Measurements from ENCODE around the gene RAC2. TPM values are rescaled to one million over a fixed set of nuclear protein-coding genes. Genes with fewer than 3 reads are reported as not detected.

RAC2 gene
- total and polyA plus RNA-seq, 7 donors: 0.90 to 5.0 (median 2.3) TPM

DNA sequence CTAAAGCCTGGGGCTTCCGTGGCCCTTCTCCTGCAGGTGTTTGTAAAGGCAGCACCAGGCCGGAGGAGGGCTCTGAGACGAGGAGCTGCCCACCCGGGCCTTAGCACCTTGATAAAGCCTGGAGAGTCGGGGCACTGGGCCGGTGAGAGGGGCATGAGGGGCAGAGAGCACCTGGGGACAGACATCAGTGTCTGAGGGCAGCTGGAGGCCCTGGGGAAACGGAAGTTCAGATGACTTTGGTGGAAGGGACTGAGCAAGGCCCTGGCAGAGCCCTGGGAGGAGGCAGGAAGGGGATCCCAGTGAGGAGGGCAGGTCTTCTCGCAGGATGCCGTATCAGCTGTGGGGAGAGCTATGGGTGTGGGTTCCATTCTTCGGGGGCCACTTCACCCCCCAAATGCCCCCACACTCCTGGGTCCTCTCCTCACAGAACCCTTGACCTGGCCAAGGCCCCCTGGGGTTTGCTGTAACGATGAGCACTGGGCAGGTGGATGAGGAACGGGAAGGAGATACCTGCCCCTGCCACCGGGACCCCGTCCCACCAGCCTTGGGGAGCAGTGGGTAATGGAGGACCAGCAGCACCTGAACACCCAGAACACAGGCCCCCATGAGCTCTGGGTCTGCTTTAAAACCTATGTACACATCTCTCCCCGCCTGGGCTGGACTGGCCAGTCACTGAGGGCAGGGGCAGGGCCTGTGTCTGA is 63.4 kb downstream of the RAC2 start:
- TF ChIP-seq, protein P1, sequence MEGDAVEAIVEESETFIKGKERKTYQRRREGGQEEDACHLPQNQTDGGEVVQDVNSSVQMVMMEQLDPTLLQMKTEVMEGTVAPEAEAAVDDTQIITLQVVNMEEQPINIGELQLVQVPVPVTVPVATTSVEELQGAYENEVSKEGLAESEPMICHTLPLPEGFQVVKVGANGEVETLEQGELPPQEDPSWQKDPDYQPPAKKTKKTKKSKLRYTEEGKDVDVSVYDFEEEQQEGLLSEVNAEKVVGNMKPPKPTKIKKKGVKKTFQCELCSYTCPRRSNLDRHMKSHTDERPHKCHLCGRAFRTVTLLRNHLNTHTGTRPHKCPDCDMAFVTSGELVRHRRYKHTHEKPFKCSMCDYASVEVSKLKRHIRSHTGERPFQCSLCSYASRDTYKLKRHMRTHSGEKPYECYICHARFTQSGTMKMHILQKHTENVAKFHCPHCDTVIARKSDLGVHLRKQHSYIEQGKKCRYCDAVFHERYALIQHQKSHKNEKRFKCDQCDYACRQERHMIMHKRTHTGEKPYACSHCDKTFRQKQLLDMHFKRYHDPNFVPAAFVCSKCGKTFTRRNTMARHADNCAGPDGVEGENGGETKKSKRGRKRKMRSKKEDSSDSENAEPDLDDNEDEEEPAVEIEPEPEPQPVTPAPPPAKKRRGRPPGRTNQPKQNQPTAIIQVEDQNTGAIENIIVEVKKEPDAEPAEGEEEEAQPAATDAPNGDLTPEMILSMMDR (IDR thresholded peaks at IDR 0.05): no peak
- Histone ChIP-seq H3K4me3 (no peak overlapping the region), H3K9me3 (no peaks in the 10 kb centered on the region), H3K4me1 (peaks cover 27% of the 10 kb centered on the region), H3K36me3 (ENCODE audit: insufficient read depth in 1 of 2, low read depth in 1 of 2) (no peaks in the 10 kb centered on the region), H3K27ac (no peak overlapping the region), H3K27me3 (ENCODE audit: insufficient read depth in 3 of 3, low read length in 2 of 3) (peaks cover 0 to 2% (median 0%) of the 10 kb centered on the region in 3 donors)
- WGBS, 3 donors: 86 to 88% (median 87%) methylated on average over 14 to 15 of the region's 15 CpGs
- ATAC-seq: no peak
- DNase-seq: peak; percentile 8 to 30
- intact Hi-C loops (cut with DNase I): no loop called here

DNA sequence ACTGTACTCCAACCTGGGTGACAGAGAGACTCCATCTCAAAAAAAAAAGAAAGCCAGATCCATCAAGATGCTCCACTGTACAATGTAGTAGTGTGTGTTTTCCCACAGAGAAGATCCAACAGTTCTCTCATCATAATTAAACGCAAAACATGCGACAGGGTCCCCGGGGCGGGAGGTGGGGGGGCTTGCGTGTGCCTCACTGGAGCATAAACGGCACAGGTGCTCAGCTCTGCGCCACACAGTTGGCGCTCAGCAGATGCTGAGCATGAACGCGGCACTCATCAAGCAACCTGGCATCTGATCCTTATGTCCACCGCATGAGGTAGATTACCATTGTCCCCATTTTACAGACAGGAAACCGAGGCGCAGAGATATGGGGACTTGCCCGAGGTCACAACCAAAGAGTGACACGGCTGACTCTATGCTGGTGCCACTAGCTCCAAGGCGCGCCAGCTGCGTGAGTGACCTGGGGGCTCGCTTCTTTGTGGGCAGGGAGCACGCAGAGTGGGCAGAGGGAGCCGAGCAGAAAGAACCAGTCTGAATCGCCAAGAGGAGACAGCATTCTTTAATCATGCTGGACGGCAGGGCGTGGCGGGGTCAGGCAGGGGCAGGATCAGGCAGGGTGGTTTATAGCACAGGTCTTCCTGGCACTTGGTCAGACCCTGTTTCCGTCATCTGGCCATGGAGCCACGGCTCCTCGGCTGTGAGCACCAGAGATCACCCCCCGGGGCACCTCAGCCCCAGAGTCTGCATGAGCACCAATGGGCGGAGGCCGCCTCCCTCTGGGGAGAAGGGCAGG is 64.2 kb downstream of the RAC2 start:
- H3K9me3 ChIP-seq: no peaks in the 10 kb centered on the region
- peaks cover 27% of the 10 kb centered on the region for H3K4me1 ChIP-seq

DNA sequence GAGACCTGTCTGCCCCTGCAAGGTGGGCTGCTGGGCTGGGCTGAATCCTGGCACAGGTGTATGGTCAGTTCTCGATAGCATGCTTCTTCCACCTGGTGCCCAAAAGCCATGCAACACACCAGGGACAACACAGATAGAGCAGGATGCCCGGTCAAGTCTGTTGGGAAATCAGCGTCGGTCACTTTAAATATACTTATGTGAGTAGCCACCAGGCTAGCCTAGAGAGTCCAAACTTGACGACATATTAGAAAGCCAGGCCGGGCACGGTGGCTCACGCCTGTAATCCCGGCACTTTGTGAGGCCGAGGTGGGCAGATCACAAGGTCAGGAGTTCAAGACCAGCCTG is 65.0 kb downstream of the RAC2 start:
- intact Hi-C loops (cut with DNase I): no loop called here
- H3K9me3 ChIP-seq: no peaks in the 10 kb centered on the region
- H3K4me1 ChIP-seq: peaks cover 27% of the 10 kb centered on the region
- H3K27me3 ChIP-seq (ENCODE audit: insufficient read depth in 3 of 3, low read length in 2 of 3): peaks cover 0 to 11% (median 4%) of the 10 kb centered on the region in 3 donors
- DNase-seq (peak; percentile 14 to 52), ATAC-seq (peak; percentile 41 to 71 (median 50))
- H3K36me3 ChIP-seq (ENCODE audit: insufficient read depth in 1 of 2, low read depth in 1 of 2): no peaks in the 10 kb centered on the region
- WGBS, 3 donors: 35 to 57% (median 49%) methylated on average over 10 of the region's 10 CpGs
- TF ChIP-seq, protein P1 (IDR thresholded peaks at IDR 0.05): no peak
- H3K27ac ChIP-seq: peak overlapping the region; percentile 73
- H3K4me3 ChIP-seq: no peak overlapping the region

More for the DNA sequence above, 64.2 kb downstream of the RAC2 start:
- TF ChIP-seq, protein P1 (IDR thresholded peaks at IDR 0.05): no peak
- ATAC-seq: no peak
- WGBS, 3 donors: 81 to 85% (median 83%) methylated on average over 31 of the region's 31 CpGs
- H3K27ac ChIP-seq: peak overlapping the region; percentile 73
- H3K4me3 ChIP-seq: no peak overlapping the region
- intact Hi-C loops (cut with DNase I): no loop called here
- peak in 1 of 2 donors; percentile 57 for DNase-seq
- peaks cover 0 to 4% (median 4%) of the 10 kb centered on the region in 3 donors for H3K27me3 ChIP-seq (ENCODE audit: insufficient read depth in 3 of 3, low read length in 2 of 3)
- H3K36me3 ChIP-seq (ENCODE audit: insufficient read depth in 1 of 2, low read depth in 1 of 2): no peaks in the 10 kb centered on the region

DNA sequence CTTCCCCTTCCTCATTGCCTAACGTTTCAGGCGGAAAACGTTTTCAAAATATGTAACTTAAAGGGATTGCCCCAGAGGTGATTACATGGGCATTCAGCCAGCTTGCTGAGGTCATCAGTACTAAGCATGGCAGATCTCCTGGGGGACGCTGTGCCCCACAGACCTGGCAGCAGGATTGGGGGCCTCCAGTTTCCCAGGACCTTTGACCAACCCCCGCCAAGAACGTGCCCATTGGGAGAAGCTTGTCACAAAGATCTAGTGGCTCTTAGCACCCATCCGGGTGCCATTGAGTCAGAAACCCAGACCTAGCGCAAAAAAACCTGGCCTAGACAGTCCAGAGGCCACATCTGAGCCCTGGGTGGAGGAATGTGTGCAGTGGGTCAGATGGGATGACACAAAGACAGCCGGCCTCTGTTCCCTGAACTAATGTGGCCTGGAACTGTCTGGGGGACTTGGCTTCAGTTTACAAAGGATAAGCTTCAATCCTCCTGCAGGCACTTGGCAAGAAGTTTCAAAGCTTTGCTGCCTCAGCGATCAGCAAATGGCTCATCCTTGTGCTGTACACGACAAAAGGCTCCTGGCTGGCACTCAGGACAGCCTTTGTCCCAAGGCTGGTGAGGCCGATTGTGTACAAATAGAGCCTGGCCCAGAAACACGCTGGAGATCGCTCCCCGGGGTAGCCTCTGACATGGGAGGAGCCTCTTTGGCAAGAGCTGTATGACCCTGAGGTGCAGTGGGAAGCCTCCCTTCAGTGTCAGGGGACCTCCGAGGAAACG is 65.5 kb downstream of the RAC2 start:
- DNase-seq (peak; percentile 49 to 51), ATAC-seq (peak; percentile 66 to 76 (median 68))
- H3K4me3 ChIP-seq: no peak overlapping the region
- 16 to 32% (median 25%) methylated on average over 17 of the region's 17 CpGs for WGBS, 3 donors
- peaks cover 0 to 12% (median 7%) of the 10 kb centered on the region in 3 donors for H3K27me3 ChIP-seq (ENCODE audit: insufficient read depth in 3 of 3, low read length in 2 of 3)
- peaks cover 27% of the 10 kb centered on the region for H3K4me1 ChIP-seq
- no peaks in the 10 kb centered on the region for H3K9me3 ChIP-seq
- no peaks in the 10 kb centered on the region for H3K36me3 ChIP-seq (ENCODE audit: insufficient read depth in 1 of 2, low read depth in 1 of 2)
- intact Hi-C loops (cut with DNase I): no loop called here
- TF ChIP-seq, protein P1 (IDR thresholded peaks at IDR 0.05): no peak
- peak overlapping the region; percentile 73 for H3K27ac ChIP-seq
